NK-92 (cell line): Measurements from ENCODE around the gene PITPNC1.
"Not testable (repeated sequence)": the region's sequence is repeated elsewhere in the genome, so short reads cannot be mapped to it uniquely, and the experiment has no call there.

Source experiments
- DNase-seq: peaks from one replicate; lab custom pipeline; 2025; ENCODE audit not compliant: unreplicated experiment; lab: John Stamatoyannopoulos, UW

The PITPNC1 gene

GRCh38 chr17:67506966-67507365 lies 129.9 kb downstream of the PITPNC1 start:
- DNase-seq: no peak

DNA sequence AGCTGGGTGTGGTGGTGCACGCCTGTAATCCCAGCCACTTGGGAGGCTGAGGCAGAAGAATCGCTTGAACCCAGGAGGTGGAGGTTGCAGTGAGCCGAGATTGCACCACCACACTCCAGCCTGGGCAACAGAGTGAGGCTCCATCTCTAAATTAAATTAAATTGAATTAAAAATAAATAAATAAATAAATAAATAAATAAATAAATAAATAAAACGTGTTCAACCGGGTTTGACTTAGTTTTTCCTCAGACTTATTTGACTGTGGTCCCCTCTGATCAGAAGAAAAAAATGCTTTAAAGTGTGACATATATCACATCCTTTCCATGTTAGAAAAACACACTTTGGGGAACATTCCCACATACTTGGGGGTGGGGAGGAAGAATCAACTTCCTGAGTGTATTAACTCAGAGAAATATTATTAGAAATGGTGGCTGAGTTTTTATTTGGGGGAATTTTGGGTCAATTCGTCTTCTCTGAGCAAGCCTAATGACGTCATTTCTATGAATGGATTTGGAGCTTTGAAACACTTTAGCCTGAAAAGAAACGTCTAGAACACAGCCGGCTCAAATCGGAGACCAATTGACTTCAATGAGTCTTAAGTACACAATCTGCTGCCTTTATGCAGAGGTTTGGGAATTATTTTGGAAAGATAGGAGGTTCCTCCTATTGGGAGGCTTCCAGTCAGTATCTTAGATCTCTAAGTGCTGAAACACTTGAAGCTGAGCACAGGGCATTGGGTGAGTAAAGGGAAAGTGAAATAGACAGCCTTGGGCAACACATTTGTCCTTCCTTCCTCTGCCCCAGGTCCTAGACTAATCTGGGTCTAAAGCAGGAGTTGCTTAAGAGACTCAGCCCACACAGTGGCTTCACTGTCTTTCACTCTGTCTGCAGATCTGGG lies 132.6 kb downstream of the PITPNC1 start:
- DNase-seq: no peak

DNA sequence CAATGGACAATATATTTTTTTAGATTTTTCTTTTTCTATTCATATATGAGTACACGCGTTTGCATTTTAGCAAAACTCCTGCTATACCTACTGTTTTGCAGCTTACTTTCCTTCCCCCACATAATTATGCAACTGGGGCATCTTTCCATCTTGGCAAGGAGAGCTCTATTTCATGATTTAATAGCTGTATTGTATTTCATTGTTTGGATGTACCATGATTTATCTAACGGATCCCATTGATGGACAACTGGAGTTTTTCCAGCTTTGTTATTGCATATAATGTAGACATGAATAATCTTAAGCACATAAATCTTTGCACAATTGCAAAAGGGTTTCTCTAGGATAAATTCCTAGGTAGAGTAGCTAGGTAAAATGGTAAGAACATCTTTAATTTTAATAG lies 133.9 kb downstream of the PITPNC1 start:
- DNase-seq: no peak

DNA sequence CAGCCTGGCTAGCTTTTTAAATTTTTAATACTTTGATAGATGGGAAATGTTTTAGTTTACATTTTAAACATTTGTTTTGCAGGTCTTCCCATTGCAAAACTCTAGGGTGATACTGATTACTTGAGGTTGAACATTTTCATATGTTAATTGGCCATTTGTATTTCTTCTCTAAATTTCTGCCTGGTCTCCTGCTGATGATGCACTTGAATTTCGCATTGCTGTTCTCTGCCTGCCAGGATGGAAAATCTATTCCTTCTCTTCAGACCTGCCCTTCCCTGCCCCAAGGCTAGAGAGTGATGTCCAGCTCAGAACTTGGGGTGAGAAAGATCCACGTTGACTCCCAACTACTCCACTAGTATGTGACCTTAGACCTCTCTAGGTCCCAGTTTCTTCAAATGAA lies 134.7 kb downstream of the PITPNC1 start:
- no peak for DNase-seq

GRCh38 chr17:67514998-67515397 lies 137.9 kb downstream of the PITPNC1 start:
- no peak for DNase-seq

DNA sequence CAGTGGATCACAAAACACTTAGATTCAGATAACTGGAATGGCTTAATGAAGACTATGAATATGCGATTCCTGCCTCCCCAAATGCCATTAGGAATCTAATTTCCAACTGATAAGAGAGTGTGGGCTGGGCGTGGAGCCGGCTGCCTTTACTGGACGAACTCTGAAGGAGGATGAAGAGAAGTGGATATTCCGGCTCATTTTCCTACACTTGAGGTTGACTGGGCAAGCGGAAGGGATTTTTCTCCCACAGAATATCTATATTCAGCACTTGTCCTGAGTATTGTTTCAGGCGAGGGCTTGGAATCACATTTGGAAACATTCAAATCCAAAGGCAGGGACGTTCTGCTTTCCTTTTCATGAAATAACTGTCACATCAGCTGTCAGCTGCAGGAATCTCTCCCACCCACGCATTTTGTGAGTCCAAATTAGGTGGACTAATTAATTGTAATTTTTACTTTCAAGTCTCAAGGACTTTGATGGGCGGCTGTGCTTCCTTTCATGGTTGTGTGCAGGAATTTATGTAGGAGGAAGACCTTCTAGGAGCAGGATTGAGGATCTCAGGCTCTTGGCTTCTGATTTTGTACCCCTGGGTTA lies 138.5 kb downstream of the PITPNC1 start:
- no peak for DNase-seq

DNA sequence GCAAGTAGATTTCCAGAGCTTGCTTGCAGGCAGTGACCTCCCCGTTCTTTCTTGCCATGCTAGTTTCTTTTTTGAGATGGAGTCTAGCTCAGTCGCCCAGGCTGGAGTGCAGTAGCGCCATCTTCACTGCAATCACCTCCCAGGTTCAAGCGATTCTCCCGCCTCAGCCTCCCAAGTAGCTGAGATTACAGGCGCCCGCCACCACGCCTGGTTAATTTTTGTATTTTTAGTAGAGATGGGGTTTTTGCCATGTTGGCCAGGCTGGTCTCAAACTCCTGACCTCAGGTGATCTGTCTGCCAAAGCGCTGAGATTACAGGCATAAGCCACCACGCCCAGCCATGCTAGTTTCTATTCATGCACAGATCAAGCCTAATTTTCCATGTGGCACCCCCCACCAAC lies 139.5 kb downstream of the PITPNC1 start:
- DNase-seq: not testable (repeated sequence)

DNA sequence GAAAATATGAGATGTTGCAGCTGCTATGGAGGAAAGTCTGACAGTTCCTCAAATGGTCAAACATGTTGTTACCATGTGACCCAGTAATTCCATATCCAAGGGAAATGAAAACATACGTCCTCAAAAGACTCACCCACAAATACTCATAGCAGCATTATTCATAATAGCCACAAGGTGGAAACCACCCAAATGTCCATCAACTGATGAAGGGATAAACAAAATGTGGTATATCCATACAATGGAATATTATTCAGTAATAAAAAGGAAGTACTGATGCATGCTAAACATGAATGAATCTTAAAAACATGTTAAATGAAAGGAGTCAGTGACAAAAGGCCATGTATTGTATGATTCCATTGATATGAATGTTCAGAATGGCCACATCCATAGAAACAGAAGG lies 140.2 kb downstream of the PITPNC1 start:
- no peak for DNase-seq

DNA sequence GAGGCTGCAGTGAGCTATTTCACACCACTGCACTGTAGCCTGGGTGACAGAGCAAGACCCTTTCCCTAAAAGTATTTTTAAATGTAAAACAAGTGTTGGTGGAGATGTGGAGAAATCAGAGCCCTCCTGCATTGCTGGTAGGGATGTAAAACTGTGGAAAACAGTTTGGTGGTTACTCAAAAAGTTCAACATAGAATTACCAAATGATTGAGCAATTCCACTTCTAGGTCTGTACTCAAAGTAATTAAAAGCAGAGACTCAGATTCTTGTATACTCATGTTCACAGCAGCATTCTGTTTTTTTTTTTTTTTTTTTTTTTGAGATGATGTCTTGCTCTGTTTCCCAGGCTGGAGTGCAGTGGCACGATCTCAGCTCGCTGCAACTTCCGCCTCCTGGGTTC lies 141.8 kb downstream of the PITPNC1 start:
- DNase-seq: no peak

- no peak for DNase-seq
These were observed 142.7 kb downstream of the PITPNC1 start for GRCh38 chr17:67519801-67520251.

DNA sequence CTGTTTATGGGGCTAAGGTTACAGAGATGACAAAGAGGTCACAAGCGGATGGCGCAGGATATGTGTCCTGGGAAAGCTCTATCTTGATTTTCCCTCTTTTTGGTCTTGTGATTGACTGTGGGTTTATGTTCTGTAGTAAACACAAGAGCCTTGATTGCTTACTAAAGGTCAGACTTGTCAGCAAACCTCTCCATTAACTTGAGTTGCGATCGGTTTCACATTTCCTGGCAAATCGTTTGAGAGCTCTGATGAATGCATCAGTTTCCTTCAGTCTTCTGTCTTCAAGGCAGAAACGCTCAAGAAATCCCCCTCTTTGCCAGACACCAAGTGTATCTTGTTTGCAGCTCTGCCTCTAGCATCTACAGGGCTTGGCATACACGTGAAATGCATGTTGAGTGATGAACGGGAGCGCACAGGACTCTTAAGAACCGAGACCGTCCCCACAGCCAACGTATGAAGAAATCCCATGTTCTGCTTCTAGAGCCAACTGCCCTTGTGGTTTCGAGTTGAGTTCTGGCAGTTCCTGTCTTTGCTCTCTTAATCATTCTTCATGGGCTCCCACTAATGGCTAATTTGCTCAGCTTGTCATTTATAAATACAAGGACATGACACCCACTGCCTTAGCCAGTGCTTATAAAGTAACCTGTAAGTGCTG lies 143.3 kb downstream of the PITPNC1 start:
- no peak for DNase-seq

GRCh38 chr17:67520916-67521774 lies 144.1 kb downstream of the PITPNC1 start:
- DNase-seq: no peak

GRCh38 chr17:67521775-67522069 lies 144.6 kb downstream of the PITPNC1 start:
- no peak for DNase-seq

GRCh38 chr17:67523101-67523500 lies 146.0 kb downstream of the PITPNC1 start:
- no peak for DNase-seq

DNA sequence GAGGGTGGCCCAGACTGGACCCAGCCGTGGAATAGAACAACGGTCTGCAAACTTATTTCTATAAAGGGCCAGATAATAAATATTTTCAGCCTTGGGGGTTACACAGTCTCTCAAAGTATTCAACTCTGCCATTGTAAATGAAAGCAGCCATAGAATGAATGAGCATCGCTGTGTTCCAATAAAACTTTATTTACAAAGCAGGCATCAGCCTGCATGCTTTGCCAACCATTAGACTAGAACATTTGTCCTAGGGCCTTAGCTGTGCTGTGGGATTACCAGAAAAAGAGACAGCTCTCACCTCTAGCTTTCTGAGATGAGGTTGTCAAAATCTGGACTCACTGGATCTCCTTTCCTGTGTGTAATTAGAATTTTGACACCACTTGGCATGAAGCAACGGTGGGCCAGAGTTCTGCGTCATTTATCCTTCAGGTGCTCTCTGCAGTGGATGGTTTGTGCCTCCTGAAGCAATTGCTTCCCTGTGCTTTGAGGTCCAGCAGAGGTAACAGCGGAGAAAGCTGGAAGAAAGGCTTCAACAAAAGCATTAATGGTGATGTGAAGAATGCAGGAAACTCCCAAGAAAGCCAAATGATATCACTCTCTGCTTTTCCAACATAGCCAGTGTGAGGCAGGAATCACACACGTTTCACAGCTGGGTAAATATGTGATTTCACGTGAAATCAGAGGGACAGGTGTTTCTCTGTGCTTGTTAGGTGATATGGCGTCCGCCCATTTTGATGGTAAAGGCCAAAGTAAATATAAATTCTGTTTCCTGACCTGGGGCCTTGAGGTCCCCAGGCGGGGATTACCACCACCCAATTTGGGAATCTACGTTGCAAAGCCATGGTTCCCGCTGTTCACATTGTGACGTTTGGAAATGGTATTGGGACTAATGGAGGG lies 148.4 kb downstream of the PITPNC1 start:
- DNase-seq: no peak

GRCh38 chr17:67526700-67527099 lies 149.6 kb downstream of the PITPNC1 start:
- DNase-seq: no peak

- no peak for DNase-seq
These were observed 151.8 kb downstream of the PITPNC1 start for GRCh38 chr17:67528751-67529436.

GRCh38 chr17:67531291-67531690 lies 154.2 kb downstream of the PITPNC1 start:
- DNase-seq: no peak

- DNase-seq: no peak
These were observed 155.3 kb downstream of the PITPNC1 start for GRCh38 chr17:67532326-67532871.
